DND-41 (cell line): ENCODE results near the gene VAC14.

Experiments used
- ATAC-seq: fragments of 200-7000 bp; cut with Tn5 transposase; 3 replicates; pipeline ENCODE4 v1.9.1; 2021; ENCODE audit warnings: low read depth; ENCODE audit not compliant: insufficient read depth
- DNase-seq: peaks from one replicate; pipeline ENCODE4 v3.0.0-alpha.2; 2020
- H2AFZ ChIP-seq: 2 replicates; pipeline ENCODE4 v1.6.0; 2012; ENCODE audit warnings: low read depth, low read length
- H3K27ac ChIP-seq: 2 replicates; pipeline ENCODE4 v1.5.1; 2012; ENCODE audit warnings: low read length, inconsistent platforms
- H3K27me3 ChIP-seq: fragments of 200-600 bp; sonication (generic); 2 replicates; pipeline ENCODE4 v1.6.0; 2012; ENCODE audit warnings: low read length, mild to moderate bottlenecking, inconsistent platforms; ENCODE audit not compliant: insufficient read depth, poor library complexity
- H3K36me3 ChIP-seq: 2 replicates; pipeline ENCODE4 v1.5.1; 2012; ENCODE audit warnings: low read length, inconsistent platforms; ENCODE audit not compliant: insufficient read depth
- H3K4me1 ChIP-seq: 2 replicates; pipeline ENCODE4 v1.5.1; 2012; ENCODE audit warnings: mild to moderate bottlenecking, low read length; ENCODE audit not compliant: insufficient read depth
- H3K4me2 ChIP-seq: 2 replicates; pipeline ENCODE4 v1.6.0; 2012; ENCODE audit warnings: mild to moderate bottlenecking, moderate library complexity, low read length, inconsistent platforms; ENCODE audit not compliant: insufficient read depth
- H3K4me3 ChIP-seq, 2 experiments: fragments of 200-600 bp in 1 of 2; shearing (Covaris generic) in 1 of 2; 2 replicates each; pipeline ENCODE4 v1.5.1; 2012 to 2016; ENCODE audit warnings: inconsistent platforms in 2 of 2, low read length in 2 of 2, mild to moderate bottlenecking in 2 of 2, low read depth in 1 of 2, moderate library complexity in 1 of 2
- H3K79me2 ChIP-seq: 2 replicates; pipeline ENCODE4 v1.6.0; 2012; ENCODE audit warnings: low read length, inconsistent platforms; ENCODE audit not compliant: insufficient read depth
- H3K9ac ChIP-seq: 2 replicates; pipeline ENCODE4 v1.6.0; 2012; ENCODE audit warnings: low read depth, mild to moderate bottlenecking, inconsistent platforms, low read length, moderate library complexity
- H3K9me3 ChIP-seq: 2 replicates; pipeline ENCODE4 v1.5.1; 2012; ENCODE audit warnings: low read length, moderate library complexity, mild to moderate bottlenecking, inconsistent platforms; ENCODE audit not compliant: insufficient read depth, severe bottlenecking
- H4K20me1 ChIP-seq: 2 replicates; pipeline ENCODE4 v1.6.0; 2012; ENCODE audit warnings: low read length; ENCODE audit not compliant: insufficient read depth
- CTCF ChIP-seq: IDR thresholded peaks from 2 replicates; pipeline ENCODE4 v1.5.1; 2012; ENCODE audit warnings: borderline replicate concordance, low read length, moderate library complexity, mild to moderate bottlenecking; ENCODE audit not compliant: poor library complexity, severe bottlenecking; ENCODE audit errors: extremely low read depth
- EZH2 ChIP-seq: IDR thresholded peaks from 3 replicates; pipeline ENCODE4 v1.6.1; 2012; ENCODE audit warnings: borderline replicate concordance, low read depth, mild to moderate bottlenecking, moderate library complexity, low read length, inconsistent platforms; ENCODE audit not compliant: severe bottlenecking

VAC14 gene

GRCh38 chr16:70709457-70709856 lies 91.5 kb downstream of the VAC14 start:
- DNase-seq (no peak), ATAC-seq (no peak)
- TF ChIP-seq EZH2 (no peak), CTCF (no peak)
- no peaks in the 10 kb centered on the region for H3K27me3 ChIP-seq
- no peak overlapping the region for H3K4me2 ChIP-seq
- H3K27ac ChIP-seq: no peak overlapping the region
- peaks cover 15% of the 10 kb centered on the region; the same call in 1 of the 2 replicates for H3K36me3 ChIP-seq
- no peak overlapping the region for H3K9ac ChIP-seq
- H4K20me1 ChIP-seq: peaks cover 17% of the 10 kb centered on the region
- H3K9me3 ChIP-seq: no peaks in the 10 kb centered on the region
- no peak overlapping the region for H2AFZ ChIP-seq
- H3K79me2 ChIP-seq: no peaks in the 10 kb centered on the region
- no peaks in the 10 kb centered on the region for H3K4me1 ChIP-seq
- H3K4me3 ChIP-seq: no peak overlapping the region

GRCh38 chr16:70708366-70709246 lies 92.4 kb downstream of the VAC14 start:
- no peak overlapping the region for H2AFZ ChIP-seq
- no peaks in the 10 kb centered on the region for H3K4me1 ChIP-seq
- DNase-seq: no peak
- H3K79me2 ChIP-seq: no peaks in the 10 kb centered on the region
- no peak overlapping the region for H3K9ac ChIP-seq
- ATAC-seq: no peak
- H4K20me1 ChIP-seq: peaks cover 18% of the 10 kb centered on the region
- H3K4me3 ChIP-seq: no peak overlapping the region
- H3K27me3 ChIP-seq: no peaks in the 10 kb centered on the region
- peaks cover 15% of the 10 kb centered on the region; the same call in 1 of the 2 replicates for H3K36me3 ChIP-seq
- no peak overlapping the region for H3K27ac ChIP-seq
- H3K4me2 ChIP-seq: no peak overlapping the region
- TF ChIP-seq CTCF (no peak), EZH2 (no peak)
- no peaks in the 10 kb centered on the region for H3K9me3 ChIP-seq

- no peaks in the 10 kb centered on the region for H3K9me3 ChIP-seq
- TF ChIP-seq EZH2: no peak
- TF ChIP-seq CTCF: no peak
- no peaks in the 10 kb centered on the region for H3K79me2 ChIP-seq
- no peak overlapping the region for H3K4me3 ChIP-seq
- no peaks in the 10 kb centered on the region for H3K27me3 ChIP-seq
- H3K36me3 ChIP-seq: peaks cover 10% of the 10 kb centered on the region; the same call in 1 of the 2 replicates
- DNase-seq (no peak), ATAC-seq (no peak)
- H2AFZ ChIP-seq: no peak overlapping the region
- no peak overlapping the region for H3K4me2 ChIP-seq
- H4K20me1 ChIP-seq: peaks cover 9% of the 10 kb centered on the region
- no peak overlapping the region for H3K9ac ChIP-seq
- no peaks in the 10 kb centered on the region for H3K4me1 ChIP-seq
- no peak overlapping the region for H3K27ac ChIP-seq
Measured at GRCh38 chr16:70706948-70707465, 94.0 kb downstream of the VAC14 start.
